ENCODE data around the gene MLPH.
A peak's percentile ranks its signal among the peaks of the same experiment; 100 is the strongest.

The MLPH gene

GRCh38 chr2:237572021-237572741 is 85.1 kb downstream of the MLPH start:
- peak; percentile 90 for DNase-seq

DNA sequence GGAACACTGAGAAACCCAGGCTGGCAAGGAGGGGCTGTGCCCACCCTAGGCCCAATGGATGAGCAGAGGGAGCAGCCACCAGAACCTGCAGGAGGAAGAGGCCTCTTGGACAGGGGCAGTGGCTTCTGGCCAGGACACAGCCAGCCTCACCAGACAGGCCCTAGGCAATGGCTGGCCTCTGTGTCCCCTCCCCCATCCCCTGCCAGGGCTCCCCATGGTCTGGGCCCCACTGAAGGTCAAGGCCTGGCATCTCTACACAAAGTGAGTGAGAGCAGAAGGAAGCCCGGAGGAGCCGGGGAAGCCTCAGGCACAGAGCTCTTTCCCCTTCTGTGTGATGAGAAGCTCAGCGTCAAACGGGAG is 85.7 kb downstream of the MLPH start:
- DNase-seq: no peak

DNA sequence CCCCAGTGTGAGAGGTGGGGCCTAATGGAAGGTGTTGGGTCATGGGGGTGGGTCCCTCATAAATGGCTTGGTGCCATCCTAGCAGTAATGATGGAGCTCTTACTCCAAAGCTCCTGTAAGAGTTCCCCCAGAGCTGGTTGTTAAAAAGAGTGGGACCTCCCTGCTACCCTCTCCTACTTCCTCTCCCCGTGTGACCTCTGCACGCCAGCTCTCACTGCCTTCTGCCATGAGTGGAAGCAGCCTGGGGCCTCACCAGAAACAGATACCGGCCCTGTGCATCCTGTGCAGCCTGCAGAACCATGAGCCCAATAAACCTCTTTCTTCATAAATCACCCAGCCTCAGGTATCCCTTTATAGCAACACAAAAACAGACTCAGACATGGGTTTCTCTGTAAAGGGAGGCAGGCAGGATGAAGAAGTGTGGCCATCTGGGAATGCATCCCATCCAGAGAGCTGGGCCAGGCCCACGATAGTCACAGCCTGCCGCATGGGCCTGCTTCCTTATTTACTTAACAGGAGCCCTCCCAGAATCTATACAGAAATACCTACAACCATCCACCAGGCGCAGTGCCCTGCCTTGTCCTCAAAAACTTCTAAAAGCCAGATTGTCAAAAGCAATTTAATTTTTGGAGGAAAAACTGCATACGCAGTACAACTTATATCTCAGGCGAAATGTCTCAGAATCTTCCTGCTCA is 86.8 kb downstream of the MLPH start:
- no peak for DNase-seq

DNA sequence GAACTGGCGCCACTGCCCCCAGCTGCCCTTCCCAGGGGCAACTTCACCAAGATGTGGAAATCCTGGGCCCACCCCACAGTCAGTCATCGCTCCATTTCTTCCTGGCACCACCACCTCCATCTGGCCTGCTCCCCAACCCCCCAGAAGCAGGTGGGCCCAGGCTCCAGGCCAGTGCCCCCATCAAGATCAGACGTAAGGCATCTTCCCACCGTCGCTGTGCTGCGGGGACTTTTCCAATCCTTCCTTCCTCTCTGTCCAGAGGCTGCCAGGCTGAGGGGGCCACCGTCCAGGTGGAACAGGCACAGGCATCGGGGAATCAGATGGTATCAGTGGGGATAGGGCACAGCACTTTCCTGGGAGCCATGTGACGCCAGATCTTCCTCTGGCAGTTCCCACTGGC is 87.4 kb downstream of the MLPH start:
- DNase-seq: no peak

DNA sequence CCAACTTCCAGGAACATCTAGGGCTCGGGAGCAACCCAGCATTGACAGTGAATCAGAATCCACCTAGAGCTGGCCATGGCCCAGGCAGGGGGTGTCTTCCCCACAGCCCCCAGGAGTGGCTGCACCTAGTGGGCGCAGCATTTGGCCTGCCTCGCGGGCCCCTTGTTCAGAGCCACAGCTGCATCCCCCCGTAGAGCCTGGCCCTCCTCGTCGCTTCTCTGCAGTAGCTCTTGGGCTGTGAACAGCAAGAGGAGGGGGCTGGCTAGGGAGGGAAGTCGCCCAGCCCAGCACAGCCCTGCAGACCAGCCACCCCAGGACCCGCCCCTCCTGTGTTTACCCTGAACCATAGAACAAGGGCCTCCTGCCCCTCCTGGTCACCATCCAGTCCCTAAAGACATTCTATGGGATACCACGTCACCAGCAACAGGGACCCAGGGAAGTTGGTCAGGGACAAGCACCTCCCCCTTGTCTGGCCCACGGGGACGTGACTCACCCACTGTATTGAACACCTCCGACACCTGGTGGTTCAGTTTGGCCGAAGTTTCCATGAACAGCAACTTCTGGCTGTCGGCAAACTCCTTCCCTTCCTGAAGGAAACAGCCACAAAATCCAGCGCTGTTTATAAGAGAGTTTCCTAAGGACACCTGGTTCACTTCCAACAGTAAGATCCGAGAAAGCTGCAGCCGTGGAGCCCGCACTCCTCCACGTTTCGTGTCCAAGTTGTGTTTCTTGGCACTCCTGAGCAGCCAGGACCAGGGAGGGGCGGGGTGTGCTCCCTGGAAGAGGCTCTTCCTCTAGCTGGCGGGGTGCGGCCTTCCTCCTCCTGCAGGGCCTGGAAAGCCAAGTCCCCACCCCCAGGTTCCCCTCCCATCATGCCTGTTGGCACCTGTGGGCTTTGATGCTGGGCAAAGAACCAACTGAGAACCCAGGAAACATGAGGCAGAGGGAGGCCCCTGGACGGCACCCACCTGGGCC is 88.1 kb downstream of the MLPH start:
- DNase-seq: no peak

DNA sequence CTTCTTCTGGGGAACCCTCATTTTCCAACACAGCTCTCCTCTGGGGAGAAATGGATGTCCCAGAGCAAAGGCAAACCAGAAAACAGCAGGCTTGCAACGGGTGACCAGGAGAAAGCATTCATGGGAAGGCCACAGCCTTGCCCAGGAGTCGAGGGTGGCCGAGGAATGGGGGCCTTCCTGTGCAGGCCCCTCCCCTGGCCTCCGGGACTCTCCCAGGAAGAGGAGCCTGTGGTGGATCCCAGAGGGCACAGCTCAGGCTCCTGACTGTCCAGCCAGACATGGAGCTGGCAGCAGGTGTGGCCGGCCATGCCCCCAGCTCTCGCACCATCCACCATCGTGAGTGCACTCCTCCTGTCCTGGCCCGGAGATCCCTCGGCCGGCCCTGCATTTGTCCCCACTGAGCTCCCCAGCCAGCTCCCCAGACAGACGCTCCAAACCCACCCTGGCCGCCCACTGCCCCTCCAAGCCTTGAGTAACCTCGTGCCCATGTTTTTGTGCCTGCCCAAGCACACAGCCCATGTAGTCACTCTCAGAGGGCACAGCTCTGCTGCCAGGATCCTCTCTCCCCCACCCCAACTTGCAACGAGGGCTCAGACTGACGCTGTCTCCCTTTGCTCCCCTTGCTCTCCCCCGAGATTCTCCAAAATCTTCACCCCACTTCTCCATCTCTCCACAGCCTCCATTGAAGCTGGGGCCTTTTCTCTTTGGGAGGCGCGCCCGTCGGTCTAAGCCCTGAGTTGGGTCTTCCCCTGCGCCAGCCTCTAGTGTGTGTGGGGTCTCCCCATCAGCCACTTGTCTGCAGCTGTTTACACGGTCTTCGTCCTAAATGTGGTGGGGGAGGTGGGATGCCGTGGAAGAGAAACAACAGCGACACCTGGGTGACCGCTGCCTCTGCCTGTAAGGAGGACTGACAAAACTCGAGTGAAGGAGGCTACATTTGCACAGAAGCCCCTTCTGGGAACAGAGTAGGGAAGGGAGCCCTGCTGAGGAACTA is 89.1 kb downstream of the MLPH start:
- DNase-seq: no peak

- DNase-seq: no peak
Measured at GRCh38 chr2:237576974-237577373, 89.9 kb downstream of the MLPH start.

DNA sequence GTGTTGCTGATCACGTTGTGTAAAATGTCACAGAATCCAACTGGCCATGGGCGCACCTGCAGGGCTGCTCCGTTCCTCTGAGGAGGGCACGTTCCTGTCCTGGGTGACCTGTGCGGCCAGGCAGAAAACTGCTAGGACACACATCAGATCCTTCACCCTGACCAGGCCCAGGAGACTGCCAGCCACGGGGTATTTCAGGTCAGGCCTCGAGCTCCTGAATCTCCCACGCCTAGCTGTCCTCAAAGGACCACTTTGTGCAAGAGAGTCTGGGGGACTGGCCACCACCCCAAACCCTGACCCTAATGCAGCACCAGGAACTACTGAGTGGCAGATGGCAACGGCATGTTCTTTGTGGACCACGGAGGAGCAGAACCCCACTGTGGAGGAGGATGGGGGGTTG is 90.4 kb downstream of the MLPH start:
- no peak for DNase-seq

DNA sequence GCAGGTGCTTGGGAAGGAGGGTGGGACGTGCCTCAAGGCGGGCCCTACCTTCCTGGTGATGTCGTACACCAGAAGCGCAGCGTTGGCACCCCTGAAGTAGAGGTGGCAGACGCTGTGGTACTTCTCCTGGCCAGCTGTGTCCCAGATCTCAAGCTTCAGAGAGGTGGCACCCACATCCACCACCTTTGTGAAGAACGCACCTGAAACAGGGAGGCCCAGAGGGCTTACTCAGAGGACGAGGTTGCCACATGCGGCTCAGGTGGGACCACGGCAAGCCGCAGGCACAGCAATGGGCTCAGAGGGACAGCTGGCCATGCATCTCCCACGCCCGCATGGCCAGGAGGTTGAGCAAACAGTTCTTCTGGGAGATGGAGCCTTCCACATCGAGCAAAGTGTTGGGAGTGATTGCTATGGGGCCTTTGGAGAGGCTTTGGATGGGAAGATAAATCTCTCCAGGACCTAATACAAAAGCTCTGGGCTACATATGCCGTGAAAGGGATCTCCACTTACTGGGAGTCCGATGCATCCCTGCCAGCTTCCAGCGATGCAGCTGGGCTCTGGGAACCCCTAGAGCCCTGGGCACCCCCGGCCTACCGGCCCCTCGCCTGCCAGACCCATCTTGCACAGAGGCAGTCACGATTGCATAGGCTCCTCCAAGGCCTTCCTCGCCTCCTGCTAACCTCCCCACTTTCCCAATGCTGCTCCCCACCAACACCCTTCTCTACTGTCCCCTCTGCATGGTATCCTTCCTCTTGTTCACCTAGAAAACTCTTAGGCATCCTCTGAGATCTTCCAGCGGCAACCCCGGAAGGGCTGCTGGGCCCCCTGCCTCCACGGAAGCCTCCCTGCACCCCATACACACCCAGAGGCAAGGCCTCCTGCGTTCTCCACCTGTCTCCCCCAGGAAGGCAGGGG is 91.2 kb downstream of the MLPH start:
- no peak for DNase-seq

DNA sequence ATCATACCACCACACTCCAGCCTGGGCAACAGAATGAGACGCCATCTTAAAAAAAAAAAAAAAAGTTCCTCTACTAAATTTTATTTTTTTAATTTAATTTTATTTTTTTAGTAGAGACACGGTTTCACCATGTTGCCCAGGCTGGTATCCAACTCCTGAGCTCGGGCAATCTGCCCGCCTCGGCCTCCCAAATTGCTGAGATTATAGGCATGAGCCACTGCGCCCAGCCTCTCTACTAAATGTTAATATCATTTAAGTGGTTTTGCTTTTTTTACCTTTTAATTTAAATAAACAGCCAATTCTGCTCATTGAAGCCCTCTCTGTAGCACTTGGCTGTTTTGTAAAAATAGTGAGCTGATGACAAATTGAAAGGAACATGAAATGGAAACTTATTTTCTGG is 94.3 kb downstream of the MLPH start:
- no peak for DNase-seq

- no peak for DNase-seq
Measured at GRCh38 chr2:237581751-237582746, 95.0 kb downstream of the MLPH start.

GRCh38 chr2:237583385-237584295 is 96.6 kb downstream of the MLPH start:
- no peak for DNase-seq

DNA sequence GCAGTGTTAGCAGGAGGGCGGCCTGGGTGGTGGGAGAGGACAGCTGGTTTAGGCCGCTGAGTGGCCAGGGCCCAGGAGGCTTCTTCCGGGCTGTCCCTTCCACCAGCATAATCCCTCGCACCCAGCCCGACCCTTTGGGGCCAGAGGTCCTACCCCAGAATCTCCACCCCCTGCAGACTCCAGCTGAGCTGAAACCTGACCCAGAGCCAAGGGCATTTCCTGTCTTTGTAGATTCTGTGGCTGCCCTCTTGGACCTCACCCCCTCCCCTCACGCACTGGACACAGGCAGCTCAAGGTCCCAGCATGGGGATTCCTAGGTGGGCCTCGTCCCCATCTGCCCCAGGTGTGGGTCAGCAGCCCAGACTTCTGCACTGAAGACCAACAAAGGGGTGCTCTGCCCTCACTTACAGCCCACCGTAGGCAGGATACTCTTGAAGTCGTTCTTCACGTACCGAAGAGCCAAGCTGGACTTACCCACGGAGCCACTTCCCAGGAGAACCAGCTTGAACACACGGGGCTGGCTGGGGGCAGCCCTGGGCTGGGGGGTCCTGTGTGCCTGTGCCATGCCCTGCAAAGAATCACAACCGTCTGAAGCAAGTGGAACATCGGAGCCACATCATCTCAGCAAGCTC is 98.7 kb downstream of the MLPH start:
- no peak for DNase-seq

- DNase-seq: no peak
Measured at GRCh38 chr2:237588044-237588696, 101.1 kb downstream of the MLPH start.

- DNase-seq: no peak
Measured at GRCh38 chr2:237590272-237591140, 103.5 kb downstream of the MLPH start, which contains the start of gene RAB17. TSS of gene RAB17 (minus strand) at chr2:237590734. CDS start at chr2:237586154, 4,580 bp downstream.

GRCh38 chr2:237591141-237591881 is 104.3 kb downstream of the MLPH start:
- DNase-seq: no peak
